ENCODE measurements around the gene ZFYVE21.

ZFYVE21 gene

GRCh38 chr14:103705118-103705503 is 10.5 kb upstream of the ZFYVE21 start:
- no peak for TF ChIP-seq CTCF (conservative IDR thresholded peaks at IDR 0.05; ENCODE audit: low read length)
- no peak overlapping the region for H3K4me3 ChIP-seq (ENCODE audit: low read length)
- no peak for DNase-seq (ENCODE audit: low read depth)

GRCh38 chr14:103705504-103706284 is 9.9 kb upstream of the ZFYVE21 start:
- H3K4me3 ChIP-seq (ENCODE audit: low read length) = no peak overlapping the region
- TF ChIP-seq CTCF (conservative IDR thresholded peaks at IDR 0.05; ENCODE audit: low read length) = no peak

GRCh38 chr14:103706551-103707328 is 8.9 kb upstream of the ZFYVE21 start:
- TF ChIP-seq CTCF (conservative IDR thresholded peaks at IDR 0.05; ENCODE audit: low read length) = no peak
- H3K4me3 ChIP-seq (ENCODE audit: low read length) = no peak overlapping the region
- no peak for DNase-seq (ENCODE audit: low read depth)

More at GRCh38 chr14:103705504-103706284, 9.9 kb upstream of the ZFYVE21 start:
- no peak for DNase-seq (ENCODE audit: low read depth)

- H3K4me3 ChIP-seq (ENCODE audit: low read length) = no peak overlapping the region
- DNase-seq (ENCODE audit: low read depth) = peak; percentile 25
- TF ChIP-seq CTCF (conservative IDR thresholded peaks at IDR 0.05; ENCODE audit: low read length) = no peak
These were observed 8.0 kb upstream of the ZFYVE21 start for GRCh38 chr14:103707329-103708263.

GRCh38 chr14:103708750-103709187 is 6.8 kb upstream of the ZFYVE21 start:
- no peak for DNase-seq (ENCODE audit: low read depth)
- TF ChIP-seq CTCF (conservative IDR thresholded peaks at IDR 0.05; ENCODE audit: low read length) = no peak
- no peak overlapping the region for H3K4me3 ChIP-seq (ENCODE audit: low read length)

GRCh38 chr14:103709814-103710213 is 5.8 kb upstream of the ZFYVE21 start:
- no peak overlapping the region for H3K4me3 ChIP-seq (ENCODE audit: low read length)
- no peak for DNase-seq (ENCODE audit: low read depth)
- no peak for TF ChIP-seq CTCF (conservative IDR thresholded peaks at IDR 0.05; ENCODE audit: low read length)
